ENCODE data around the gene MAPK10. TPM values are rescaled to one million over a fixed set of nuclear protein-coding genes. Genes with fewer than 3 reads are reported as not detected.

MAPK10 gene
- total RNA-seq = 2.2 and 7.0 TPM in 2 replicates

DNA sequence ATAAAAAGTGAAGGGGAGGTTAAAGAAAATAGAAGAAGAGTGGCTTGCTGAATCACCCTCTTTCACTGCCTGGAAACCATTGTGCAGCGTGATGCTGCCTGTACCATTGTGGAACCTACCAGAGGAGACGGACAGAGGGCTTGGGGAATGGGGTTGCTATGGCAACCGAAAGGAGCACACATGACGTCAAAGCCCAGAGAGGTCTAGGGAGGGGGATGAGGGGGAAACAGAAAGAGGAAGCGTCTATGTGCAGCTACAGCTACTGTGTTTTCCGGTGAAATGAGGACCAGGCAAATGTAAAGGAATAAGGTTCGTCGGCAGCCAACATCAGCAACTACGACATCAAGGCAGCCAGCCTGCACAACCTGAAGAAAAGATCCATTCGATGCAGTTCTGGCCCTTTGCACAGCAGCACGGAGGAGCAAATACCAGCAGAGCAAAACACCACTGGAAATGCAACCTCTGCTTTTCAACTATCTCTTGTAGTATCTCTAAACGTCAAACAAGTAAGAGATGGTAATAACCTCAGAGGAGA is at the start of gene MAPK10:
Gene MAPK10 (minus strand): TSS at position 110 of the 535 bp plus-strand sequence.

Other genes starting within 250 kb of the MAPK10 start
- gene PTPN13, start 234.3 kb upstream of the MAPK10 start, total RNA-seq = 64.1 and 72.9 TPM in 2 replicates